GM18511 (cell line): ENCODE measurements around the gene ECM2.
A peak's percentile ranks its signal among the peaks of the same experiment; 100 is the strongest.

Experiments used
- ATAC-seq: cut with Tn5 transposase; IDR thresholded peaks from one replicate; pipeline ENCODE4 v1.9.1; 2021; ENCODE audit warnings: mild to moderate bottlenecking, moderate library complexity; ENCODE audit not compliant: unreplicated experiment

Gene ECM2

DNA sequence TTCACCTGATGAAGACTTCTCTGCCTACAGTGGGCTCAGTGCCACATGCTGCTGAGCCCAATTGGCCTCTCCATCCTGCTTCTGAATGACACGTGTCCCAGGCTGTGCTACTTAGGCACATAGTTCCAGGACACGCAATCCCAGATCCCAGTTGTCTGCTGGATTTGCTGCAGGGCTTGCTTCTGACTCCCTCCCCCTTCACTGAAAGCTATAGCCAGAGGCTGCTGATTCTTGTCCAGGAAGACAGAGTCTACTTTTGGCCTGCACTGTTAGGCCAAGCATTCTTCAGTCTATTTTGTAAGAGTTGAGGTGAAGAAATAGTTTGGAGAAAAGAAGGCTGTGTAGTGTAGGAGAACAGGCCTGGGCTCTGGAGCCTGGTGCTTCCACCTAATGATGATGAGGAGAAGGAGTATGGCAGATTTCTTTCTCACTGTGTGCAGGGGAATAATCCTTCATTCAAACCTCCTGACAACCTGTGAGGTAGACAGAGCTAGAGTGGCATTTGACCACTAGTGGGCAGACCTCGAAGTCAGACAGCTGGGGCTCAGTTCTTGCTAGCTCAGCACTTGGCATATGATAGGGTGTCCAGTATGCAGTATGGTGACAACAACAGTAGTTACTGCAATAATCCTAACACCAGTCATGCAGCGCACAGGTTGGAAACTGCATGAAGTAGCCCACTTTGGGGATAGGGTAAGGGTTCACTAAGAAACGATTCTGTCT lies 34.0 kb downstream of the ECM2 start:
- ATAC-seq = no peak

DNA sequence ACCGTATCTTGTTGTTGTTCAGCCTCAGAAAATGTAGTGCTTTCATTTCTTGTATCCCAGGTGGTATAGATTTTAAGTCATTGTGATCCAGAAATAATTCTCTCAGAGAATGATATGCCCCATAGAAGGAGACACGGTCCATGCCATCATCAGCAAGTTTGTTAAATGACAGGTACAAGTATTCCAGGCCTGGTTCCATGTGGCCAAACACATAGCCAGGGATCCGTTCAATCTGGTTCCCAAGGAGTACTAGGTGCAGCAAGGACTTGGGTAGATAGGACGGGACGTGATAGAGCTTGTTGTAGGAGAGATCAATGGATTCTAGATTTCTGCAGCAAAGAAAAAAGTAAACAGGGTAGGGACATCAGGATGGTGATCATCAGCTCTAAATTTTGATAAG lies 35.1 kb downstream of the ECM2 start:
- ATAC-seq = no peak

DNA sequence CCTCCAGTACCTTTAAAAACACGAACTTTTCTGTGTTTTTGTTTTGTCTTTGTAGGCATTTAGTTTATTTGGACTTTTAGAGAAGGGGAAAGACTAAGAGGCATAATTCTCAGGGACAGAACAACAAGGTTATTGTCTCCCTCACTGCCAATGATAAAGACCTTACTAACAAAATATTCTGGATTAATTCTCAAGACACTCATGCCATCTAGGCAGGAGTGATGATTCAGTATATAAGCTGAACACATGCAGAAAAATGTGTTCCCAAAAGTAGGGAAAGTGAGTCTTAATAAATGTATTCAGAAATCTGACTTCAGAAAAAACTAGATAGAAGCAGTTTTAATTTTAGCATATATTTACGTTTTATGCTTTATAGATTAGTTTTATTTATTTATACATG lies 36.1 kb downstream of the ECM2 start:
- no peak for ATAC-seq

DNA sequence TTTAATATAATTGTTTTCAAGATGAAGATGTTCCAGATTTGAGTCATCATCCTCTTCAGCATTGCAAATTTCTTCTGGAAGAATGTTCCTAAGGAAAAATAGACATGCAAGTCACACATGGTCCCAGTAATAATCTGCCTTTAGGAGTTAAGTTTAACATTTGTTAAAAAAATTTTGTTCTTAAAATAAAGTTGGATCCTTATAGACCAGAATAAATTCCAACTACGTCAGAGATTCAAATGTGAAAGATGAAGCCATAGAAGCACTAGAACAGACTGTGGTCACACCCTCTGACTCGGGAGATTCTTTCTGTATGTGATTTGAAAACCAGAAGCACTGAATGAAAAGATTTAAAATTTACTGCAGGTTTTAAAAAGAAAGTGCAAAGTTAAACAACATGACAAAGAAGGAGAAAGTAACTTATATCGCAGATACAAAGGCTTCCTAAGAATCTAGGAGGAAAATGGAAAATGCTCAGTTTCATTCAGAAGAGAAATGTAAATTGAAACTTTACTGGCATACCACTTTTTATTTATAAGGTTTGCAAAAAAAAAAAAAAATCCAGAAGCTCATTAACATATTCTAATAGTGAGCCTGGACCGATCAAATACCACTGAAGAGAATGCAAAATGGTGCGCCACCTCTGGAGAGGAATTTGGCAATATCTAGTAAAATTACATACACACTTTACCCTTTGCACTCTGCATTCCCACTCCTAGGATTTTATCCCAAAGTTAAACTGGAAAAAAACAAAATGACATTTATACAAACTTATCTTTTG lies 39.2 kb downstream of the ECM2 start:
- no peak for ATAC-seq

DNA sequence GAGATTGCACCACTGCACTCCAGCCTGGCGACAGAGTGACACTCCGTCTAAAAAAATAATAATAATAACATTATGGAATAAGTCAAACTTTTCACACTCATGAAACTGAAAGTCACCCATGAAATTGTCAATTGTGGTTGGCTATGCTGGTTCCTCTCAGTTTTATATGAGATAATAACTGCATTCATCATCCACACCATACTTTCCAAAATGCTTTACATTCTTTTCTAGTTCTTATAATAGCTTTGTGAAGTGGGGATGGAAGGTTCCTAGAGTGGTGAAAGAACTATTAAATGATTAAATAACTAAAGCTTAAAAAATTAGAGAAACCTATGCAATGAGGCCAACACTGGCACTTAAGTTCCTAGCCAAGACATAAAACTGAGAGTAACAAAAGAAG lies 40.9 kb downstream of the ECM2 start:
- ATAC-seq = no peak

DNA sequence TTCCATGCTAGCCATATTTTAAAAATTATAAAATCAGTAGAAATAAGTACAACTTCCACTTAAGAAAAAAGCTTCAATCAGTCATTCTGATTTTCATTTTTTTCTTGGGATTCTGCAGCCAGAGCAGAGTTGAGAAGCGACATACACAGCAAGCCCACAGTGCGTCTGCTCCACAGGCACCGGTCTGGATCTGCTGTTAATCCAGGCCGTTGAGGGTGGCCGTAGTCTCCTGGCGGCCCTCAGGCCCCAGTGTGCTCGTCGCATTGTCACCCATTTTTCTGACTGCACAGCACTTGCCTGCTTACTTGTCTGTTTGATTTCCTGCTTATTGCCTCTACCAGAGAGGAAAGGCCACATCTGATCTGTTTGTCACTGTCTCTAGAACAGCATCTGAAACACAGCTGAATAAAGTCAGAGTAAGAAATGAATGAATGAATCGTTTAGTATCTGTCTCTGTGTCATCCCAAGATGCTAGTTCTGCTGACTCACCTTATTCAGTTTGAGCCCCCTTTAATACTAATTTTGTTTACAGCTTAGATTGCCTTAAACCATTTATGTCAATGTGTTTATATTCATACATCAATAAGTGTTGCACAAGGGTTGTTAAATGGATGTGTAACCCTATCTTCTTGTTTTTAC lies 41.9 kb downstream of the ECM2 start:
- ATAC-seq = no peak

DNA sequence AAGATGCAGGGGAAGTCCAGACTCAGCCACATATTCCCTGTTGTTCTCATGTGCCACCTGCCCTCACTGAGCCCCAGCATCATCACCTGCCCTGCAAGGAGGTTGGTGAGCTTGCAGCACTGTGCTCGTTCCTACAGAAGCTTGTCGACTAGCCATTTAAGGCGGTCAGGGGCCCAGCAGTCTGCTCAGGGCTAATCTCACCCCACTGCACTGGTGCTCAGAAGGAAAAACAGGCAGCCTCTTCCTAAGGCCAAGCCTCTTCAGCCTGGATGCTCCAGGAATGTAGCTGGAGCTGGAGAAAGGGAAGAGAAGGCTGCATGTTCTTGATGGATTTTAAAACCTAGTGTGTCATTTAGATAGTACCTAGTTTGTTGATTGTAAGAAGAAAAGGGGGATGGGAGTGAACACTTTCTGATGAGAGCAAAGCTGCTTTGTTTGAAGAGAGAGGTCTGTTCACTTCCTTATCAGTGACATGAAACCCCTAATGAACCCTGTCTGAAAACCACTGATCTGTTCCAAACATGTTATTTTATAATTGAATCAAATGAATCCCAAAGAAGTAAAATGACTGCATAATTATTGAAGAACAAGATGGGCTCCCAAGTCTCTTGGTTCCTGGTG lies 42.9 kb downstream of the ECM2 start:
- no peak for ATAC-seq

DNA sequence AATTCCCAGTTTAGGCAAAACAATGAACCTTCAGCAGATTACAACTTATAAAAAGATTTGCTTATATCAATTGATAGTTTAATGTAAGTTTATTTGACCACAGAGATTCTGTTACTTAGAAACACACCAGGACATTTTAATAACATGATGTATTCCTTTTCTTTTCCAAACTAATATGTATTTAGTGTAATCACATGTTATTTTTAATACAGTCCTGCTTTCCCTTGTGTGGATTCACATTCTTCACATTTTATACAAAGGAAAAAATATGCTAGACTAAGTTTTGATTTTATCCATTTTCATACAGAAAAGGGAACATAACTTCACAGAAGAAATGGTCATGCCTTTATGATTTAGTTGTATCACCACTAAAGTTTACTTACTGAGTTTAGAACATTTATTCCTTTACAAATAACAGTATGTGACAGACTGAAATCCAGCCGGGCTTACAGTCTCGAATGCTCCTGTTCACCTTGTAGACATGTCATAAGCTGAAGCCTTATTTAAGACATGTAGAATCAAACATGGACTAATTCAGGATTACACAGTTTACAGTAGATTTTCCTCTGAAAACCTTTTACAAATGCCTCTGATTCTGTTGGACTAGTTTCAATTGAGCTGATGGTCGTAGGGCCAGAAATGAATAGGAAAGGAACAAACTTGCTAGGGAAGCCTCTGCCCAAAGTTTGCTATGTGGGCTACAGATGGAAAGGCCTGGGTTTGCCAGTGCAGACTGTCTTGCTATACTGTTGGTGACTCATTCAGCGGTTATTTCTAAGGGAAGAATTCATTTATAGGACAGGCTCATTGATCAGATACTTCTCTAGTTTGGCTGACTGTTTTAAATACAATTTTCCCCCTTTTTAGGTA lies 46.9 kb downstream of the ECM2 start:
- ATAC-seq = no peak

DNA sequence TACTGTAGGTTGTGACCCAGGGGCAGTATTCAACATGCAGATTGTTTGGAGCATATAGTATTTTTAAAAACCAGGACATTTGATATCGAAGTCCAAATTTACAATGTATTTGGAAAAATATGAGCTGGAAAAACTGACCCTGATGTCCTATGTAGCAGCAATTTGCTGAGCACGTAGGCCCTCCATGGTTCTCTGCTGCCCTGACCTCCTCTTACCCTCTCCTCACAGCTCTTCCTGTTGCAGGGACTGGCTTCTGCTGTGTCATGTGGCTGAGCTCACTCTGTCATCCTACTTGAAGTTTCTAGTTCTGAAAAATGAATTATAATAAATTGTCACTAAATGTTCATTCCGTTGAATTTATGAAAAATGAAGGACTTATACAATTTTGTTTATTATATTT lies 49.4 kb downstream of the ECM2 start:
- no peak for ATAC-seq

DNA sequence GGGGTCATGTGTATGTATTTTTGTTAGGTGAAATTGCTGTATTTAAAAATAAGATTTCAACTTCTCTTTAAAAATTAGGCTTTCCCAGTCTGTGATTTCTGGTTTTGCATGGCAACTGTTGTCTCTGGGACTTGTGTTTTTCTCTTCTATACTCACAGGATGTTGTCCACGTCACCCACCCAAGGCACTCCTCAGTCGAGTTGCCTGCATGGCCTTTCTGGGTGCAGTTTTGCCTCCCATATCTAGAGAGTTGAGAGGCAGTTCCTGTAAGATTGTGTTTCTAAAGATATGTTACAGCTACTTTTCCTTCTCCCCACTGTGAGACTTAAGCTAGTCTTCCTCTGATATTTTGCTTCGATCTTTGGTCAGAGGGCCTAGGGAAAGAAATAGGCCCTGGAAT lies 51.2 kb downstream of the ECM2 start:
- no peak for ATAC-seq

DNA sequence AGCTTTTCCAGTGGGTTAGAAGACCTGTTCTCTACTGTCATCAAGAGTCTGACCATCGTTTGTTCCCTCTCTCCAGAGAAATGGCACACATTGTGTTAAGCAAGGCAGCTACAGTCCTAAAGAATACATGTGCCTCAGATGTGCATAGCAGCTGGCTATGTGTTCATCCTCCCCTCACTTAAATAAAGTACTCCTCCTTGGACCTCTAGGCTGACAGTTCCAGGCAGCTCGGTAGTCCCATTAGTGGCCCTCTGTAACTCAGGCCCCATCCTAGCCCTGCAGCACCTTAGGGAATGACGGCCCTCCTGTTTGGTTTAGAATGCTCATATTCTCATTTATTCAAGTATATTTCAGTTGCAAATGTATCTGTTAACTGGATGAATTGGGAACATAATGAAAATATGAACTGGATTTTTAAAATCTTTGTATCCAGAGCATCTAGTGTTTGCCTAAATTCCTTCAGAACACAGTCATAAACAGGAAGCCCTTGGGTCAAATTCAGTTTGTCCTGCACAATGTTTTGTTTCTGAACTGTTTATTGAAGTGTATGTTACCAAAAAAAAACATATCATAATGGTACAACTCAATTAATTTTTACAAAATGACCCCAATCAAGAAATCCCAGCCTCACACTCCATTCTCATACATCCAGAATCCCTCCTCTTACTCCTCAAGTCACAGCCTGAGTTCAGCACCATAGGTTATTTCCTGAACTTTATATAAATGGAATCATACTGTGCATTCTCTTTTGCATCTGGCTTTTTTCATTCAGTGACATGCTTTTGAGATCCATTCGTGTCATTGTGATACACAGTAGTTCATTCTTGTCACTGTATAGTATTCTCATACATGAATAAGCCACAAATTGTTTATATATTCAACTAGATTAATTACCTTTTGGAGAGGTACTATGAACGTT lies 51.9 kb downstream of the ECM2 start:
- ATAC-seq = no peak

DNA sequence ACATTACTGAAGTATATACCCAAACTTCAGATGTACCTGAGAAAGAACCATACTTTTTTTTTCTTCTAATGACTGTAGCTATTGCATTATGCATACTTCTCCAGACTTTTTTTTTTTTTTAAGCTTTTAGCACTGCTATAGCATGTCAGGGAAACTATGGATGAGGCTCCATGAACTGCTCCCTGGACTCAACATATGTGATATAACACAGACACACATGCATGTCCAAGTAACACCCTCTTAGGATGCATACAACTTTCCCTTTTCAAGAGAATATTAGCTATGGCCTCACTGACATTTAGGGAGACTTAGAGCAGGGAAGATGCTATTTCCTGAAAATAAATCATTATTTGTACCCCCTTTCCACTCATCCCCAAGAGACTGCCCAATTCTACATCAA lies 53.0 kb downstream of the ECM2 start:
- no peak for ATAC-seq

DNA sequence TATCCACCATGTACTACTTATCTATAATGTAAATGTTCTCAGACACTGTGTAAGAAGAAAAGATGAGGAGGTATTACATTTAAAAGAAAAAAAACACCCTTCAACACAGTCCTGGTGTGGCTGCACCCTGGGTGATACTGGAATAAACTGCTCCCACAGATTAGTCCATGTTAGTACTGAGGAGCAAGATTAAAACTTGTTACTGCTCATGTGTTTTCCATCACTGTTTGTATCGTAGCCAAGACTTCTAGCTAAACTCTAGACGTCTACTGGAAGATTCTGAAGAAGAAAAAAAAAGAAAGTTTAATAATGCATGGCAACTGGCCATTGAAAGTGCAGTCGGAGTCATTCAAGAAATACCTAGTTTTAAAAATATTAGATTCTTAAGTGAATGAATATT lies 53.5 kb downstream of the ECM2 start, which contains the start of gene ASPN:
TSS of gene ASPN (minus strand) at position 178 of the 400 bp plus-strand sequence.
- ATAC-seq = no peak

DNA sequence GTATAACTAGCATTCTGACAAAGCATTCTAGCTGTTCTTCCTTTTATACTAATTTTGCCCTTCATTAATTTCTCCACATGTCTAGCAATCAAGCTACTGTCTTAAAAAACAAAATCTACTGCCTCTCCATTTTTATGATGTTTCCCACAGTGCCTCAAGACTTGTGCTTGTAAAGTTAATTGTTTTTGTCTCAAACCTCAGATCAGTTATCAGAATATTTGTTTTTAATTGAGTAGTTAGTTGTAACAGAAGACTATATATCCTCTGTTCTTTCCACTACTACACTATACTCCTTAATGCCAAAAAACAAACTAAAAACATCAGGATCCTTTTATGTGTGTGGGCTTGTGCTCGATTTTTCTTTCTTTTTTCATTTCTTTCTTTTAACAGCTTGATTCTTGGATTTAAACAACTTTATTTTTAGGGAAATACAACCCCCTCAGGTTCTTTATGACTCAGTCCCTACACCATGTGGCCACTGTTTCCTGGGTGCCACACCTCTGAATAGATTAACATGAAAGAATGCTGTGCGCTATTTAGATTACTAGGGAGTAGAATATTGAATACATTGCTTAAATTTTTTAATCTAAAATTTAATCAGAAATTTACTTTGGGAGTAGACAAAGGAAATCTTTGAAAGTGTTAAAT lies 54.7 kb downstream of the ECM2 start:
- peak; percentile 61 for ATAC-seq

DNA sequence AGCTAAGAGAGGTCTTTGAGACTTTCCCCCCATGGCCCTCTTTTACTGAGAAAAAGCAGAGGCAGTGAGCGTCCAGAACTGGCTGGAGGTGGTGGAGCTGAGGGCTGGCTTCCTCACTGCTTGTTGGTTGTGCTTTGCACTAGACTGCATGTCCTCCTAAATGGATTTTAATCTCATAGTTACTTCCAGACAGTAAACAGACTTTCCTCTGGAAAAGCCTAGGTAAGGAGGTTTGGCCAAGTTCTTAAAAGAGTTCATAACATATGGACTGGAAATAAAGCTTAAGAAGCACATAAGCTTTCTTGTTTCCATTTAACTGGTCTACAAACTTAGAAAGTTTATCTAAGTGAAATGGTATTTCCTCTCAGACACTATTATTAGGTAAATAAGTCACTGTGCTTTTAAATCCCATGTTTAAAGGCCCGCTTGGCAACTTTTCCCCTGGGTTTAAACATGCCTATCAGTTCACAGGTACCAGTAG lies 55.5 kb downstream of the ECM2 start:
- no peak for ATAC-seq

DNA sequence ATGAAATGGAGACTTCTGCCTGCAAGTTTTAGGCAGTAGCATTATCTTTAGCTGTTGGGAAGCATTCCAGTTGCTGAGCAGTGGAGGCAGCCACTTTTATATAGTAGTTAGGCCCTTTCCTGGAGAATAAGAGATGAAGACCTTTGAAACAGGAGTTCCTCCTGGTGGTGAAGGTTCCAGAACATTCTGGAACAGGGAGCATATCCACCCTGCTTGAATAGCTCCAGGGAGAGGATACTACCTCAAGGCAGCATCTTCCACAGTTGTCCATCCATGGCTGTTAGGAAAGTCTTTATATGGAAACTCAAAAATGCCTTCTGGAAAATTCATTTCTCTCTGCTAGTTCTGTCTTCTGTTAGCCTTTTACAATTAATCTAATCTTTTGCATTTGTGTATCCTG lies 56.4 kb downstream of the ECM2 start:
- no peak for ATAC-seq

DNA sequence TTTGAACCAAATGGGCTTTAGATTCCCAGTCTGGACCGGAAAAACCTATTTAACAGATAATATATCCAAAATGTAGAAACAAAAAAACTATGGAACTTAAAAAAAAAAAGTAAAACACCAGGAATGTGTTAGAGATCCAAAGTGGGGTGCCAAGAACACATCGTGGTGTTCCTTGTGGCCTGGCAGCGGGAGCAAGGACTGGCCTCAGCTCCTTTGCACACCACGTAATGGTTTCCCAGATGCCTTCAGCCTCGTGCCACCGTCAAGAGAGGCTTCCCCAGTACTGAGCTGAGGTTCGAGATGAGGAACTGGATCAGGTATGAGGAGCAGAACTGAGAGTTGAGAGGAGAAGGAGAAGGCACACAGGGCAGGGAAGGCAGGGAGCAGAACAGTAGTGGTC lies 57.0 kb downstream of the ECM2 start:
- no peak for ATAC-seq

DNA sequence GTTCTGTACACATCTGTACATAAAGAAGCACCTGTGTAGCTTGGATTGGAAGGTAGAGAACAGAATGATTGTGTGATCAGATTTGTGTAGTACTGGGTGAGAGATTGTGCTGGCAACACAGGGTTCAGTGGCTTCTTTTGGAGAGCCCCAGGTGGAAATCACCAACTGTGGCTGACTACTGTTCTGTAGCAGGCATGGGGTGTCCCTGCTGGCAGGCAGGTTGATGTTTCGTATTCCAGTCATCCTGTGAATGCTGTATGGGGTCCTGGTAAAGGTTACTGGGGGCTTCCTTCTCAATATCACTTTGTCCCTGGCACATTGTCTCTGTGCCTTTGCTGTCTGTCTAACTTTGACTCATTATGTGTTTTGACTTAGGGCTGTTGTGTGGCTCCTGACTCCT lies 58.8 kb downstream of the ECM2 start:
- peak; percentile 62 for ATAC-seq

DNA sequence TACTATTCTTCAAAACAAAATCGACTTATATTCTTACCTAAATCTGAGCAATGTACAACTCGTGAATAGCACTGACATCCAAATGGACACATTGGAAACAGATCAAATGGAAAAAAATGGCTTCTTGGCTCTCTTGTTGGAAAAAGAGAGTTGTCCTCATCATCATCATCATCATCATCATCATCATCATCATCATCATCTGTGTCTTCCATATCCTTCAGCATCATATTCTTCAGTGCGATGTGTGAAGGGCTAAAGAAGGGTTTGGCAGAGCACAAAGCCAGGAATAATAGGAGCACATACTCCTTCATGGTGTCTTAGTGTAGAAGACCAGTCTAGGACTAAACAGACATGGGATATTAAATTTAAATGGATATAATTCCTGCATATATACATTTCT lies 61.2 kb downstream of the ECM2 start:
- no peak for ATAC-seq
